Upper lobe of left lung (tissue), 4 donors: Measurements from ENCODE around the gene IGSF21.

Experiments used
- POLR2A ChIP-seq, 4 donors: fragments of 450-650 bp; IDR thresholded peaks; one replicate each; pipeline ENCODE4 v1.5.1; 2016 to 2017; ENCODE audit warnings: antibody characterized with exemption in 4 of 4, mild to moderate bottlenecking in 2 of 4
- POLR2AphosphoS5 ChIP-seq, 2 donors: sonication (generic); formaldehyde crosslinking; IDR thresholded peaks; one replicate each; pipeline ENCODE4 v1.5.1; 2017; ENCODE audit warnings: antibody characterized with exemption in 2 of 2
- TF ChIP-seq, protein P1 (sequence below), 6 experiments: fragments of 450-650 bp in 4 of 6; fragments of 200-600 bp in 2 of 6; sonication (generic) in 2 of 6; IDR thresholded peaks; one replicate each; pipeline ENCODE4 v1.5.1; 2016 to 2019; ENCODE audit warnings: antibody characterized with exemption in 6 of 6

DNA sequence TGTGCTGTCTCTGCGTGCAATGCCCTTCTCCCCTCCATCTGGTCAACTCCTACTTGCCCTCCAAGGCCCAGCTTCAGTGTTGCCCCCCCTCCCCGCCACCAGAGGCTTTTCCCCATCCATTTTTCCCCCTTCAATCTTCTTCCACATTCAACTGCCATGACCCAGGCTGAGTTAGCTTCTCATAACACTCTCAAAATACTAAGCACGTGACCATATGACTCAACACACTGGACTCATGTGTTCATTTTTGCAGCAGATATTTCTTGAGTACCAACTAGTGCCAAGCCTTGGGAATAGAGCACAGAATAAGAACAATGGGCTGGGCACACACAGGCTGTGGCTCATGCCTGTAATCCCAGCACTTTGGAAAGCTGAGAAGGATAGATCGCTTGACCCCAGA, 132.1 kb downstream of the IGSF21 start:
- TF ChIP-seq, protein P1, sequence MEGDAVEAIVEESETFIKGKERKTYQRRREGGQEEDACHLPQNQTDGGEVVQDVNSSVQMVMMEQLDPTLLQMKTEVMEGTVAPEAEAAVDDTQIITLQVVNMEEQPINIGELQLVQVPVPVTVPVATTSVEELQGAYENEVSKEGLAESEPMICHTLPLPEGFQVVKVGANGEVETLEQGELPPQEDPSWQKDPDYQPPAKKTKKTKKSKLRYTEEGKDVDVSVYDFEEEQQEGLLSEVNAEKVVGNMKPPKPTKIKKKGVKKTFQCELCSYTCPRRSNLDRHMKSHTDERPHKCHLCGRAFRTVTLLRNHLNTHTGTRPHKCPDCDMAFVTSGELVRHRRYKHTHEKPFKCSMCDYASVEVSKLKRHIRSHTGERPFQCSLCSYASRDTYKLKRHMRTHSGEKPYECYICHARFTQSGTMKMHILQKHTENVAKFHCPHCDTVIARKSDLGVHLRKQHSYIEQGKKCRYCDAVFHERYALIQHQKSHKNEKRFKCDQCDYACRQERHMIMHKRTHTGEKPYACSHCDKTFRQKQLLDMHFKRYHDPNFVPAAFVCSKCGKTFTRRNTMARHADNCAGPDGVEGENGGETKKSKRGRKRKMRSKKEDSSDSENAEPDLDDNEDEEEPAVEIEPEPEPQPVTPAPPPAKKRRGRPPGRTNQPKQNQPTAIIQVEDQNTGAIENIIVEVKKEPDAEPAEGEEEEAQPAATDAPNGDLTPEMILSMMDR (IDR thresholded peaks at IDR 0.05) = no peak
- TF ChIP-seq POLR2AphosphoS5 (IDR thresholded peaks at IDR 0.05) (no peak), POLR2A (IDR thresholded peaks at IDR 0.05) (no peak)
